ENCODE results near the gene TTC38. TPM values are rescaled to one million over a fixed set of nuclear protein-coding genes. Genes with fewer than 3 reads are reported as not detected.

The TTC38 gene
- total RNA-seq, 1 donor from 2014 or later, result 16.1 TPM

GRCh38 chr22:46239261-46240048 is 28.4 kb upstream of the TTC38 start:
- Histone ChIP-seq H3K27me3 (ENCODE audit: insufficient read depth, low read length) (no peaks in the 10 kb centered on the region), H3K4me3 (ENCODE audit: insufficient read depth, low read depth, low read length) (no peak overlapping the region), H3K79me2 (ENCODE audit: insufficient read depth, low read length) (no peaks in the 10 kb centered on the region), H2AFZ (ENCODE audit: low read depth, low read length) (no peak overlapping the region), H3K4me1 (ENCODE audit: insufficient read depth, low read length) (no peaks in the 10 kb centered on the region), H3K4me2 (ENCODE audit: low read length) (no peak overlapping the region), H4K20me1 (ENCODE audit: insufficient read depth, low read length) (no peaks in the 10 kb centered on the region), H3K9me3 (ENCODE audit: insufficient read depth, low read depth, low read length) (no peaks in the 10 kb centered on the region), H3K36me3 (ENCODE audit: insufficient read depth, low read length) (peaks cover 7% of the 10 kb centered on the region), H3K9ac (ENCODE audit: low read length) (no peak overlapping the region), H3K27ac (ENCODE audit: low read depth, low read length) (no peak overlapping the region)
- FAIRE-seq (no peak), DNase-seq (ENCODE audit: low read depth) (no peak)
- Mint-ChIP-seq H3K27ac (ENCODE audit: unreplicated experiment) (peak overlapping the region; percentile 14), H3K4me1 (ENCODE audit: low read depth, unreplicated experiment) (no peaks in the 10 kb centered on the region), H3K4me3 (ENCODE audit: unreplicated experiment) (no peak overlapping the region), H3K27me3 (ENCODE audit: low read depth, unreplicated experiment) (peaks cover 6% of the 10 kb centered on the region), H3K9me3 (ENCODE audit: unreplicated experiment) (no peaks in the 10 kb centered on the region), H3K36me3 (ENCODE audit: low read depth, unreplicated experiment) (peaks cover 13% of the 10 kb centered on the region)
- TF ChIP-seq CTCF (IDR thresholded peaks at IDR 0.05; ENCODE audit: insufficient read depth, low read depth, low read length), result no peak
- TF ChIP-seq EZH2 (IDR thresholded peaks at IDR 0.05; ENCODE audit: insufficient read depth, low read length), result no peak

- Histone ChIP-seq H3K4me2 (ENCODE audit: low read length) (no peak overlapping the region), H4K20me1 (ENCODE audit: insufficient read depth, low read length) (no peaks in the 10 kb centered on the region), H3K79me2 (ENCODE audit: insufficient read depth, low read length) (no peaks in the 10 kb centered on the region), H2AFZ (ENCODE audit: low read depth, low read length) (no peak overlapping the region), H3K27me3 (ENCODE audit: insufficient read depth, low read length) (no peaks in the 10 kb centered on the region), H3K4me1 (ENCODE audit: insufficient read depth, low read length) (no peaks in the 10 kb centered on the region), H3K27ac (ENCODE audit: low read depth, low read length) (no peak overlapping the region), H3K9ac (ENCODE audit: low read length) (no peak overlapping the region), H3K9me3 (ENCODE audit: insufficient read depth, low read depth, low read length) (no peaks in the 10 kb centered on the region), H3K36me3 (ENCODE audit: insufficient read depth, low read length) (peaks cover 7% of the 10 kb centered on the region), H3K4me3 (ENCODE audit: insufficient read depth, low read depth, low read length) (no peak overlapping the region)
- peaks cover 13% of the 10 kb centered on the region for H3K36me3 Mint-ChIP-seq (ENCODE audit: low read depth, unreplicated experiment)
- H3K27ac Mint-ChIP-seq (ENCODE audit: unreplicated experiment), result no peak overlapping the region
- FAIRE-seq (no peak), DNase-seq (ENCODE audit: low read depth) (no peak)
- H3K4me3 Mint-ChIP-seq (ENCODE audit: unreplicated experiment), result no peak overlapping the region
- H3K27me3 Mint-ChIP-seq (ENCODE audit: low read depth, unreplicated experiment), result peaks cover 6% of the 10 kb centered on the region
- H3K4me1 Mint-ChIP-seq (ENCODE audit: low read depth, unreplicated experiment), result no peaks in the 10 kb centered on the region
- TF ChIP-seq CTCF (IDR thresholded peaks at IDR 0.05; ENCODE audit: insufficient read depth, low read depth, low read length), result no peak
- TF ChIP-seq EZH2 (IDR thresholded peaks at IDR 0.05; ENCODE audit: insufficient read depth, low read length), result no peak
- H3K9me3 Mint-ChIP-seq (ENCODE audit: unreplicated experiment), result no peaks in the 10 kb centered on the region
Measured at GRCh38 chr22:46240073-46240472, 27.7 kb upstream of the TTC38 start.

- no peak overlapping the region for H2AFZ ChIP-seq (ENCODE audit: low read depth, low read length)
- FAIRE-seq (no peak), DNase-seq (ENCODE audit: low read depth) (no peak)
- H3K27me3 Mint-ChIP-seq (ENCODE audit: low read depth, unreplicated experiment), result peaks cover 6% of the 10 kb centered on the region
- no peaks in the 10 kb centered on the region for H4K20me1 ChIP-seq (ENCODE audit: insufficient read depth, low read length)
- H3K9ac ChIP-seq (ENCODE audit: low read length), result no peak overlapping the region
- H3K4me1 ChIP-seq (ENCODE audit: insufficient read depth, low read length), result no peaks in the 10 kb centered on the region
- no peaks in the 10 kb centered on the region for H3K27me3 ChIP-seq (ENCODE audit: insufficient read depth, low read length)
- H3K9me3 Mint-ChIP-seq (ENCODE audit: unreplicated experiment), result no peaks in the 10 kb centered on the region
- no peak overlapping the region for H3K27ac ChIP-seq (ENCODE audit: low read depth, low read length)
- no peaks in the 10 kb centered on the region for H3K79me2 ChIP-seq (ENCODE audit: insufficient read depth, low read length)
- no peaks in the 10 kb centered on the region for H3K4me1 Mint-ChIP-seq (ENCODE audit: low read depth, unreplicated experiment)
- TF ChIP-seq CTCF (IDR thresholded peaks at IDR 0.05; ENCODE audit: insufficient read depth, low read depth, low read length) (no peak), EZH2 (IDR thresholded peaks at IDR 0.05; ENCODE audit: insufficient read depth, low read length) (no peak)
- H3K4me2 ChIP-seq (ENCODE audit: low read length), result no peak overlapping the region
- H3K36me3 Mint-ChIP-seq (ENCODE audit: low read depth, unreplicated experiment), result peaks cover 13% of the 10 kb centered on the region
- no peak overlapping the region for H3K4me3 ChIP-seq (ENCODE audit: insufficient read depth, low read depth, low read length)
- no peak overlapping the region for H3K27ac Mint-ChIP-seq (ENCODE audit: unreplicated experiment)
- H3K36me3 ChIP-seq (ENCODE audit: insufficient read depth, low read length), result peaks cover 7% of the 10 kb centered on the region
- H3K9me3 ChIP-seq (ENCODE audit: insufficient read depth, low read depth, low read length), result no peaks in the 10 kb centered on the region
- H3K4me3 Mint-ChIP-seq (ENCODE audit: unreplicated experiment), result no peak overlapping the region
Measured at GRCh38 chr22:46240506-46240905, 27.3 kb upstream of the TTC38 start.

All from astrocyte (in vitro differentiated cells and primary cell).